Measurements from ENCODE around the gene CHMP6. TPM values are rescaled to one million over a fixed set of nuclear protein-coding genes. Genes with fewer than 3 reads are reported as not detected.
"Not testable (repeated sequence)": the region's sequence is repeated elsewhere in the genome, so short reads cannot be mapped to it uniquely, and the experiment has no call there.

The CHMP6 gene
- total and polyA plus RNA-seq, 4 donors, result 15.9 to 30.9 (median 26.8) TPM

GRCh38 chr17:81026266-81027036 is 34.8 kb downstream of the CHMP6 start:
- DNase-seq, result peak in 1 of 2 donors; percentile 43
- H3K4me1 ChIP-seq (ENCODE audit: control insufficient read depth in 1 of 2, insufficient read depth in 2 of 2, low read length in 2 of 2), result peaks cover 0 to 2% of the 10 kb centered on the region in 2 donors
- WGBS, 2 donors, result 45 to 46% methylated on average over 31 of the region's 31 CpGs
- H3K9me3 ChIP-seq (ENCODE audit: control insufficient read depth, low read length), result no peaks in the 10 kb centered on the region
- no peak overlapping the region for H3K4me3 ChIP-seq (ENCODE audit: low read length in 2 of 2)
- no peak overlapping the region for H3K27ac ChIP-seq (ENCODE audit: low read depth in 1 of 2, low read length in 2 of 2)
- no peak for ATAC-seq (ENCODE audit: low FRiP score)
- no peaks in the 10 kb centered on the region for H3K36me3 ChIP-seq (ENCODE audit: control insufficient read depth in 1 of 2, insufficient read depth in 2 of 2, low read length in 1 of 2)
- no peaks in the 10 kb centered on the region for H3K27me3 ChIP-seq (ENCODE audit: control insufficient read depth in 1 of 2, insufficient read depth in 2 of 2, low read length in 1 of 2)
- intact Hi-C loops (cut with DNase I), result loop anchor here in 1 of 2 donors (5.0 kb wide), 1 partner anchor 76 kb away; no protein-coding TSS in a partner anchor

GRCh38 chr17:81027038-81027437 is 35.4 kb downstream of the CHMP6 start:
- H3K4me1 ChIP-seq (ENCODE audit: control insufficient read depth in 1 of 2, insufficient read depth in 2 of 2, low read length in 2 of 2), result peaks cover 0 to 2% of the 10 kb centered on the region in 2 donors
- DNase-seq (peak in 1 of 2 donors; percentile 47), ATAC-seq (ENCODE audit: low FRiP score) (no peak)
- intact Hi-C loops (cut with DNase I), result loop anchor here in 1 of 2 donors (5.0 kb wide), 1 partner anchor 75 kb away; no protein-coding TSS in a partner anchor
- no peaks in the 10 kb centered on the region for H3K36me3 ChIP-seq (ENCODE audit: control insufficient read depth in 1 of 2, insufficient read depth in 2 of 2, low read length in 1 of 2)
- H3K27ac ChIP-seq (ENCODE audit: low read depth in 1 of 2, low read length in 2 of 2), result no peak overlapping the region
- H3K4me3 ChIP-seq (ENCODE audit: low read length in 2 of 2), result no peak overlapping the region
- H3K9me3 ChIP-seq (ENCODE audit: control insufficient read depth, low read length), result no peaks in the 10 kb centered on the region
- WGBS, 2 donors, result 16 to 19% methylated on average over 14 to 15 of the region's 15 CpGs
- no peaks in the 10 kb centered on the region for H3K27me3 ChIP-seq (ENCODE audit: control insufficient read depth in 1 of 2, insufficient read depth in 2 of 2, low read length in 1 of 2)

GRCh38 chr17:81027591-81028505 is 36.2 kb downstream of the CHMP6 start:
- H3K36me3 ChIP-seq (ENCODE audit: control insufficient read depth in 1 of 2, insufficient read depth in 2 of 2, low read length in 1 of 2), result no peaks in the 10 kb centered on the region
- no peak overlapping the region for H3K4me3 ChIP-seq (ENCODE audit: low read length in 2 of 2)
- no peaks in the 10 kb centered on the region for H3K27me3 ChIP-seq (ENCODE audit: control insufficient read depth in 1 of 2, insufficient read depth in 2 of 2, low read length in 1 of 2)
- no peaks in the 10 kb centered on the region for H3K9me3 ChIP-seq (ENCODE audit: control insufficient read depth, low read length)
- no peak overlapping the region for H3K27ac ChIP-seq (ENCODE audit: low read depth in 1 of 2, low read length in 2 of 2)
- intact Hi-C loops (cut with DNase I), result loop anchor here in 1 of 2 donors (5.0 kb wide), 1 partner anchor 74 kb away; no protein-coding TSS in a partner anchor
- H3K4me1 ChIP-seq (ENCODE audit: control insufficient read depth in 1 of 2, insufficient read depth in 2 of 2, low read length in 2 of 2), result peaks cover 0 to 2% of the 10 kb centered on the region in 2 donors
- peak in 1 of 2 donors; percentile 48 for DNase-seq
- WGBS, 2 donors, result 50 to 51% methylated on average over 36 to 37 of the region's 37 CpGs
- no peak for ATAC-seq (ENCODE audit: low FRiP score)

- intact Hi-C loops (cut with DNase I), result loop anchor here in 1 of 2 donors (5.0 kb wide), 1 partner anchor 74 kb away; no protein-coding TSS in a partner anchor
- no peak overlapping the region for H3K27ac ChIP-seq (ENCODE audit: low read depth in 1 of 2, low read length in 2 of 2)
- H3K9me3 ChIP-seq (ENCODE audit: control insufficient read depth, low read length), result no peaks in the 10 kb centered on the region
- H3K27me3 ChIP-seq (ENCODE audit: control insufficient read depth in 1 of 2, insufficient read depth in 2 of 2, low read length in 1 of 2), result no peaks in the 10 kb centered on the region
- H3K36me3 ChIP-seq (ENCODE audit: control insufficient read depth in 1 of 2, insufficient read depth in 2 of 2, low read length in 1 of 2), result no peaks in the 10 kb centered on the region
- ATAC-seq (ENCODE audit: low FRiP score) (no peak), DNase-seq (no peak)
- no peak overlapping the region for H3K4me3 ChIP-seq (ENCODE audit: low read length in 2 of 2)
- peaks cover 0 to 2% of the 10 kb centered on the region in 2 donors for H3K4me1 ChIP-seq (ENCODE audit: control insufficient read depth in 1 of 2, insufficient read depth in 2 of 2, low read length in 2 of 2)
- 39 to 50% methylated on average over 10 to 12 of the region's 12 CpGs for WGBS, 2 donors
Measured at GRCh38 chr17:81028506-81028858, 36.8 kb downstream of the CHMP6 start.

- DNase-seq, result no peak
- Histone ChIP-seq H3K27me3 (ENCODE audit: control insufficient read depth in 1 of 2, insufficient read depth in 2 of 2, low read length in 1 of 2) (no peaks in the 10 kb centered on the region), H3K4me3 (ENCODE audit: low read length in 2 of 2) (no peak overlapping the region), H3K27ac (ENCODE audit: low read depth in 1 of 2, low read length in 2 of 2) (no peak overlapping the region), H3K4me1 (ENCODE audit: control insufficient read depth in 1 of 2, insufficient read depth in 2 of 2, low read length in 2 of 2) (peaks cover 0 to 2% of the 10 kb centered on the region in 2 donors), H3K9me3 (ENCODE audit: control insufficient read depth, low read length) (no peaks in the 10 kb centered on the region), H3K36me3 (ENCODE audit: control insufficient read depth in 1 of 2, insufficient read depth in 2 of 2, low read length in 1 of 2) (no peaks in the 10 kb centered on the region)
- no peak for ATAC-seq (ENCODE audit: low FRiP score)
- intact Hi-C loops (cut with DNase I), result loop anchor here (5.0 kb wide), 2 partner anchors 38 to 72 kb away; partner anchors contain the start of gene CHMP6 (in 1 of the 2)
- 93 to 94% methylated on average over 11 of the region's 11 CpGs for WGBS, 2 donors
Measured at GRCh38 chr17:81029859-81030258, 38.2 kb downstream of the CHMP6 start.

GRCh38 chr17:81030312-81030711 is 38.7 kb downstream of the CHMP6 start:
- WGBS, 2 donors, result 95 to 99% methylated on average over 9 of the region's 9 CpGs
- H3K27me3 ChIP-seq (ENCODE audit: control insufficient read depth in 1 of 2, insufficient read depth in 2 of 2, low read length in 1 of 2); H3K4me3 ChIP-seq (ENCODE audit: low read length in 2 of 2); H3K36me3 ChIP-seq (ENCODE audit: control insufficient read depth in 1 of 2, insufficient read depth in 2 of 2, low read length in 1 of 2); ATAC-seq (ENCODE audit: low FRiP score); H3K27ac ChIP-seq (ENCODE audit: low read depth in 1 of 2, low read length in 2 of 2); H3K9me3 ChIP-seq (ENCODE audit: control insufficient read depth, low read length); H3K4me1 ChIP-seq (ENCODE audit: control insufficient read depth in 1 of 2, insufficient read depth in 2 of 2, low read length in 2 of 2): not testable (repeated sequence)
- peak in 1 of 2 donors; percentile 53 for DNase-seq
- intact Hi-C loops (cut with DNase I), result loop anchor here in 1 of 2 donors (5.0 kb wide), 1 partner anchor 38 kb away; the partner anchor contains the start of gene CHMP6

- H3K4me3 ChIP-seq (ENCODE audit: low read length in 2 of 2), result no peak overlapping the region
- peaks cover 0 to 2% of the 10 kb centered on the region in 2 donors for H3K4me1 ChIP-seq (ENCODE audit: control insufficient read depth in 1 of 2, insufficient read depth in 2 of 2, low read length in 2 of 2)
- 89 to 90% methylated on average over 32 of the region's 32 CpGs for WGBS, 2 donors
- peak; percentile 42 to 77 for DNase-seq
- H3K9me3 ChIP-seq (ENCODE audit: control insufficient read depth, low read length), result no peaks in the 10 kb centered on the region
- H3K27me3 ChIP-seq (ENCODE audit: control insufficient read depth in 1 of 2, insufficient read depth in 2 of 2, low read length in 1 of 2), result peaks cover 0 to 2% of the 10 kb centered on the region in 2 donors
- H3K36me3 ChIP-seq (ENCODE audit: control insufficient read depth in 1 of 2, insufficient read depth in 2 of 2, low read length in 1 of 2), result no peaks in the 10 kb centered on the region
- intact Hi-C loops (cut with DNase I), result loop anchor here in 1 of 2 donors (5.0 kb wide), 1 partner anchor 39 kb away; the partner anchor contains the start of gene CHMP6
- H3K27ac ChIP-seq (ENCODE audit: low read depth in 1 of 2, low read length in 2 of 2), result no peak overlapping the region
- no peak for ATAC-seq (ENCODE audit: low FRiP score)
Measured at GRCh38 chr17:81030741-81031565, 39.3 kb downstream of the CHMP6 start.

All from aorta (tissue), 5 donors.